ENCODE data around the gene KDM2B. TPM values are rescaled to one million over a fixed set of nuclear protein-coding genes. Genes with fewer than 3 reads are reported as not detected.

Gene KDM2B
- total and polyA plus RNA-seq, 10 of the 15 experiments (the other 5 are each of a cell fraction or from before 2014, with no cell fraction given): 13.6 to 124 (median 40.4) TPM

- in situ Hi-C loops (cut with MboI) (no loop called here), intact Hi-C loops (cut with micrococcal nuclease; ENCODE audit: unreplicated experiment) (no loop called here)
- Histone ChIP-seq H3K4me3 (no peak overlapping the region), H3K9ac (ENCODE audit: control insufficient read depth, insufficient read depth, low read length) (no peak overlapping the region), H4K20me1 (ENCODE audit: control insufficient read depth, insufficient read depth) (no peaks in the 10 kb centered on the region), H3K27ac (ENCODE audit: control insufficient read depth, insufficient read depth) (peak overlapping the region; percentile 83), H3K27me3 (replicated peaks in 1 of 2; ENCODE audit: control insufficient read depth in 2 of 2, insufficient read depth in 2 of 2, low read length in 1 of 2) (no peaks in the 10 kb centered on the region), H2AFZ (ENCODE audit: control insufficient read depth, low read depth, low read length) (no peak overlapping the region), H3K9me3 (replicated peaks; ENCODE audit: control insufficient read depth, insufficient read depth, low read length) (no peaks in the 10 kb centered on the region), H3K4me2 (ENCODE audit: control insufficient read depth, insufficient read depth) (no peak overlapping the region), H3K4me1 (ENCODE audit: control insufficient read depth, insufficient read depth, low read length) (peaks cover 51% of the 10 kb centered on the region), H3K36me3 (ENCODE audit: control insufficient read depth in 2 of 2, insufficient read depth in 2 of 2, low read length in 1 of 2) (peaks cover 26 to 37% of the 10 kb centered on the region in 2 experiments), H3K79me2 (ENCODE audit: control insufficient read depth, insufficient read depth, low read length) (peaks cover 48% of the 10 kb centered on the region)
- TF ChIP-seq POU2F2 (IDR thresholded peaks at IDR 0.05; ENCODE audit: borderline replicate concordance, low read depth, low read length) (no peak), YY1 (IDR thresholded peaks at IDR 0.05; ENCODE audit: low read depth, low read length) (no peak), SKIL (IDR thresholded peaks at IDR 0.05; ENCODE audit: low read depth, poor library complexity, severe bottlenecking) (no peak), PRDM15 (CRISPR knock-in tag; IDR thresholded peaks at IDR 0.05) (no peak), ETV6 (conservative IDR thresholded peaks at IDR 0.05 in 1 of 2, IDR thresholded peaks at IDR 0.05 in 1 of 2; ENCODE audit: borderline replicate concordance in 1 of 2, low read depth in 1 of 2) (no peak), GATAD2B (conservative IDR thresholded peaks at IDR 0.05; ENCODE audit: low read depth) (no peak), CREB1 (IDR thresholded peaks at IDR 0.05; ENCODE audit: low read depth) (no peak), FOXK2 (IDR thresholded peaks at IDR 0.05) (no peak), RAD21 (IDR thresholded peaks at IDR 0.05; ENCODE audit: insufficient read depth, low read depth, low read length) (no peak), NFIC (IDR thresholded peaks at IDR 0.05; ENCODE audit: low read depth, low read length) (no peak), BMI1 (IDR thresholded peaks at IDR 0.05; ENCODE audit: borderline replicate concordance) (no peak), NR2C2 (IDR thresholded peaks at IDR 0.05; ENCODE audit: borderline replicate concordance, control insufficient read depth, insufficient read length, low read depth) (no peak), SRF (IDR thresholded peaks at IDR 0.05; ENCODE audit: low read depth in 2 of 2, low read length in 2 of 2) (no peak), SUPT20H (IDR thresholded peaks at IDR 0.05; ENCODE audit: borderline replicate concordance, control insufficient read depth, low read depth, low read length) (no peak), CBFB (IDR thresholded peaks at IDR 0.05; ENCODE audit: low read depth) (no peak)
- WGBS (ENCODE audit: insufficient coverage, insufficient replicate concordance, low lambda C conversion rate, missing lambda C conversion rate): 91% methylated on average over 13 of the region's 13 CpGs
- FAIRE-seq (no peak), ATAC-seq (no peak), DNase-seq (ENCODE audit: low read depth, low spot score) (no peak)
- no TSS peak for BruUV-seq (replicated peaks)
- ChIA-PET RAD21 (ENCODE audit: unreplicated experiment) (interaction anchor here (1.7 kb wide), 1 partner anchor 57 kb away, joined by 4 read pairs; no protein-coding TSS in a partner anchor), SMC1A (ENCODE audit: uncharacterized antibody, unreplicated experiment) (interaction anchor here (1.0 to 1.7 kb wide), 3 partner anchors 33 to 107 kb away, joined by 3 to 6 read pairs (median 4); no protein-coding TSS in a partner anchor), POLR2A (interaction anchor here (0.8 to 1.4 kb wide), 3 partner anchors 9 to 17 kb away, joined by 4 to 6 read pairs (median 4); no protein-coding TSS in a partner anchor), CTCF (no interaction called here)
These were observed 60.7 kb downstream of the KDM2B start for GRCh38 chr12:121520119-121520518.

Measured in GM12878 (cell line).